ENCODE measurements around the gene ENDOD1.

GRCh38 chr11:95044010-95044409 is 45.6 kb upstream of the ENDOD1 start:
- TF ChIP-seq CTCF (IDR thresholded peaks at IDR 0.05; ENCODE audit: low read depth, low read length, missing input control) = no peak
- TF ChIP-seq TAF1 (conservative IDR thresholded peaks at IDR 0.05) = no peak
- TF ChIP-seq MAX (IDR thresholded peaks at IDR 0.05) = no peak
- TF ChIP-seq ATF3 (IDR thresholded peaks at IDR 0.05) = no peak
- TF ChIP-seq JUND (IDR thresholded peaks at IDR 0.05) = no peak
- TF ChIP-seq ZBTB33 (IDR thresholded peaks at IDR 0.05) = no peak
- TF ChIP-seq FOXA1 (IDR thresholded peaks at IDR 0.05) = no peak
- no peak for TF ChIP-seq FOXA2 (IDR thresholded peaks at IDR 0.05)
- TF ChIP-seq RAD21 (IDR thresholded peaks at IDR 0.05) = no peak
- no peak for TF ChIP-seq NR2F2 (IDR thresholded peaks at IDR 0.05)
- no peak for TF ChIP-seq YY1 (IDR thresholded peaks at IDR 0.05)

Measured in liver (tissue), 3 donors.